ENCODE measurements around the gene SHOC1.

DNA sequence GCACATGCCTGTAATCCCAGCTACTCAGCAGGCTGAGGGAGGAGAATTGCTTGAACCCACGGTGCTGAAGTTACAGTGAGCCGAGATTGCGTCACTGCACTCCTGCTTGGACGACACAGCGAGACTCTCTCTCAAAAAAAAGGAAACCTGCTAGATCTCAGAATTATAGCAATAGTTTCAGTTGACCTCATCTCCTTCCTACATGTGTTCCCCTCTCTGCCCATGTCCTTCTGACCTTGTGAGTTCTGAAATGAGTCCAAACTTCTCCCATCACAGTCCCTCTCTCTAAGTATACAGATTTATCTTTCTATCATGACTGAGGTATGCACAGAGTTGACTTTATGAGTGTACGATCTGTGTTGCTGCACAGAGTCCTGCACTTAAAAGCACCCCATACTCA, 44.6 kb upstream of the SHOC1 start:
- no peak for TF ChIP-seq EZH2 (IDR thresholded peaks at IDR 0.05; ENCODE audit: insufficient read depth, low read length)
- TF ChIP-seq, protein P1, sequence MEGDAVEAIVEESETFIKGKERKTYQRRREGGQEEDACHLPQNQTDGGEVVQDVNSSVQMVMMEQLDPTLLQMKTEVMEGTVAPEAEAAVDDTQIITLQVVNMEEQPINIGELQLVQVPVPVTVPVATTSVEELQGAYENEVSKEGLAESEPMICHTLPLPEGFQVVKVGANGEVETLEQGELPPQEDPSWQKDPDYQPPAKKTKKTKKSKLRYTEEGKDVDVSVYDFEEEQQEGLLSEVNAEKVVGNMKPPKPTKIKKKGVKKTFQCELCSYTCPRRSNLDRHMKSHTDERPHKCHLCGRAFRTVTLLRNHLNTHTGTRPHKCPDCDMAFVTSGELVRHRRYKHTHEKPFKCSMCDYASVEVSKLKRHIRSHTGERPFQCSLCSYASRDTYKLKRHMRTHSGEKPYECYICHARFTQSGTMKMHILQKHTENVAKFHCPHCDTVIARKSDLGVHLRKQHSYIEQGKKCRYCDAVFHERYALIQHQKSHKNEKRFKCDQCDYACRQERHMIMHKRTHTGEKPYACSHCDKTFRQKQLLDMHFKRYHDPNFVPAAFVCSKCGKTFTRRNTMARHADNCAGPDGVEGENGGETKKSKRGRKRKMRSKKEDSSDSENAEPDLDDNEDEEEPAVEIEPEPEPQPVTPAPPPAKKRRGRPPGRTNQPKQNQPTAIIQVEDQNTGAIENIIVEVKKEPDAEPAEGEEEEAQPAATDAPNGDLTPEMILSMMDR (IDR thresholded peaks at IDR 0.05; ENCODE audit: insufficient read depth, low read depth, low read length), result no peak

Data from astrocyte (in vitro differentiated cells and primary cell).